NCI-H1105 treated with DMSO at 0.1 percent for 48 hours (cell line): ENCODE data around the gene PCDH9.

Experiments
- DNase-seq: peaks from one replicate; lab custom pipeline; 2025; lab: John Stamatoyannopoulos, UW

Gene PCDH9

GRCh38 chr13:67224148-67224846, 5.8 kb downstream of the PCDH9 start:
- peak; percentile 72 for DNase-seq

DNA sequence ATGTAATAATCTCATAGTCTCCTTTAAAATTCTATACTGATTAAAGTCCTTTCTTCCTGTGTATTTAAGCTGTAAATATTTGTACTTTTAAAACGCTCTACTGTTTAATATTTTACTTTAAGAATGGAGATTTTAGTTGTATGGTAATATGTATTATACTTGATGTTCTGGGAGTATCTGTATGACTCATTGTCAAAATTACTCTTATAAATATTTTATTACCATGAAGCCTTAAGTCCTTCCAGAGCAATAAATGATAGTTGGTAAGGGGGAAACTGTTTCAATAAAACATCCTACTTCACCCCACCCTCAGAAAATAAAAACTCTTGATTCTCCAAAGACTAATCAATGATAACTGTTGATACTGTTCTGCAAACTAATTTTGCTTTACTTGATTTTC, 6.4 kb downstream of the PCDH9 start:
- no peak for DNase-seq

DNA sequence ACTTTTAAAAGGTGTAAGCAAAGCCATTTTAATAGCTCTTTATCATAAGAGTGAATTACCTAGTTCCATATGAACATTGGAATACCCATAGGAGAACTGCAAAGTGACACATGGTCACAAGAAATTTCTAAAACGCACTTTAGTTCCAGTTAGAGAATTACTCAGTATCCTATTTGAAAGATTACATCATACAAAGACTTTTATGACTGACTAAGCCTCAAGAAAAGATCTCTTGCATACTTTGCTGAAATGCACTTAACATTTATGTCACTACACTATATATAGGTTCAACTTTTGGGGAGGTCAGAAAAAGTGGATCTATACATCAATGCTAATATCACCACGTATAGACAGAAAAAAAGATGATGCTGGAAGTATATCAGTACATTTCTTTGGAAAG, 7.1 kb downstream of the PCDH9 start:
- no peak for DNase-seq

GRCh38 chr13:67221630-67222226, 8.4 kb downstream of the PCDH9 start:
- DNase-seq = no peak

GRCh38 chr13:67219113-67219512, 11.0 kb downstream of the PCDH9 start:
- DNase-seq = no peak

- DNase-seq = no peak
These were observed 12.3 kb downstream of the PCDH9 start for GRCh38 chr13:67217880-67218279.

- DNase-seq = no peak
These were observed 13.3 kb downstream of the PCDH9 start for GRCh38 chr13:67216864-67217263.

- no peak for DNase-seq
These were observed 19.9 kb downstream of the PCDH9 start for GRCh38 chr13:67210208-67210607.

GRCh38 chr13:67208552-67208951, 21.6 kb downstream of the PCDH9 start:
- DNase-seq = no peak

DNA sequence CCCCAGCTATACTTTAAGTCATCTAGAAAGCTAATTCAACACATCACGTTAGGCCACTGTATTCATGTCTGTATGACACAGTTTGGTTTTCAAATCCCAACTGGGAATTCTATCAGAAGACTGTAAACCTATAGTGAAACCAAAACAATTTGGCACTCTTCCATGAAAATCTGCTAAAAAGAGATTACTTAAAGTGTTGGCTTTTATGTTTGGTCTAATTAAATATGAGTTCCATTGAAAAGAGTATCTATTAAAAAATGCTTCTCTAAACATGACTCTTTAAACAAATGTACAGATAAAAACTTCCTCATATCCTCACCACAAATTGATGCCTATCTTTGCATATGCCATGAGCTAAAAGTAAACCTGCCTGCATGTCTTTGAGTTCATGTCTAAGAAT, 25.4 kb downstream of the PCDH9 start:
- peak; percentile 81 for DNase-seq

DNA sequence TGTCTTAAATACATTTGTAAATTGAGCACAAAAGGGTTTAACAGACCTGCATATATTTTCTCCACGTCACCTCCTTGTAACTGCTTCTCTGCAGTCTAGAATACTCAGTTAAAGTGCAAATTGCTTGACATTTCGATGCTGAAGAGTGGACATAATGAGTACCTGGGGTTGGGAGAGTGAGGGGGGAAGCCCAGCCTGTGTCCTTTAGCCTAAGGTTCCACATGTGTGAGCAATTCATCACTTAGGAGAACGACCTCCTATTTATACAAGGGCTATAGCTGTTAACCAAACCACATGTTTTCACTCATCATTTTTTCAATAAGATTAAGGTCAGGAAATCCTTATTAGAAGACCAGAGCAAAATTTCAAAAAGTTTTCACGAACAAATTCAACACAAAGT, 29.5 kb downstream of the PCDH9 start:
- no peak for DNase-seq

- DNase-seq = no peak
These were observed 30.0 kb downstream of the PCDH9 start for GRCh38 chr13:67200183-67200582.

DNA sequence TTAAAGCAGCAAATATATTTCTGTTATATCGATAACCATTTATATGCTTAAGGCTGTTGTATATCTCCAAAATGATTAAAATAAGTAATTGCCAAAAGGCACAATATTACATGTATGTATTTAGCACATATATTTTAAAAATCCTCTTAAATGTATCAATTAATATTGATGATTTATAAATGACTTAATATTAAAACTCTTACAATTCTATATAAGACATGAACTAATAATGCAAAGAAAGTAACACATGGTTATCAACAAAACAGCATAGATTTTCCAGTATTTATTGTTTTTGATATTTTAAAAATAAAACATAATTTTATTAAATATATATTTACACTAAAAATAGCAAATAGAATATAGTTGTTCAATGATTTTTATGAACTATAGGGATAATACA, 32.4 kb downstream of the PCDH9 start:
- no peak for DNase-seq

DNA sequence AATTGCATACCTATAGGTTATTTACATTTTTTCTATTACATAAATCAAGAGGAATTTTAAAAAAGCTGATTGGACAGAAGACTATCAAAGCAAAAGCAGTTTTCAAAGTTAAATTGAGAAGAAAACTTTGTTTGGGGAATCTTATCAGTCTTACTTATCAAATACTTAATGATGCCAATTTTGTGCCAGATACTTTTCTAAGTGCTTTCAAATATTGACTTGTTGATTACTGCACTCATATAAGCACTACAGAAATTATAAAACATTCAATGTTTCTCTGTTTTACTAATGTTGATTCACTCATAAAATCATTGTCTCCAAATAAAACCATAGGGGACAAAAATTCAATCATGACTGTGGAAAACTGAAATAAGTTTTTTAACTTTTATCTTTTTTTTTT, 36.2 kb downstream of the PCDH9 start:
- DNase-seq = peak; percentile 18

GRCh38 chr13:67192751-67193150, 37.4 kb downstream of the PCDH9 start:
- DNase-seq = no peak

GRCh38 chr13:67186995-67187569, 43.1 kb downstream of the PCDH9 start:
- DNase-seq = no peak

DNA sequence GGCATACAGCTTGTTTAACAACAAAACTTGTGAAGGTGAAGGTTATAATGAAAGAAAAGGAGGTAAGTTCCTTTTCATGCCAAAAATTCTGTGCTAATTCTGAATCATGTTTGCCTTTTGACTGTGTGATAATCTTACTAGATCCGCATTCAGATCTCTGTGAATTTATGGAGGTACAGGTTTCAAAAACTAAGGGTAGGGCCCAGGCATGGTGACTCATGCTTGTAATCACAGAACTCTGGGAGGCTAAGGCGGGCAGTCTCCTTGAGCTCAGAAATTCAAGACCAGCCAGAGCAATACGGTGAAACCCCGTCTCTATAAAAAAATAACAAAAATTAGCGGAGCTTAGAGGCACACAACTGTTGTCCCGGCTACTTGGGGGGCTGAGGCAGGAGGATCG, 45.9 kb downstream of the PCDH9 start:
- no peak for DNase-seq

DNA sequence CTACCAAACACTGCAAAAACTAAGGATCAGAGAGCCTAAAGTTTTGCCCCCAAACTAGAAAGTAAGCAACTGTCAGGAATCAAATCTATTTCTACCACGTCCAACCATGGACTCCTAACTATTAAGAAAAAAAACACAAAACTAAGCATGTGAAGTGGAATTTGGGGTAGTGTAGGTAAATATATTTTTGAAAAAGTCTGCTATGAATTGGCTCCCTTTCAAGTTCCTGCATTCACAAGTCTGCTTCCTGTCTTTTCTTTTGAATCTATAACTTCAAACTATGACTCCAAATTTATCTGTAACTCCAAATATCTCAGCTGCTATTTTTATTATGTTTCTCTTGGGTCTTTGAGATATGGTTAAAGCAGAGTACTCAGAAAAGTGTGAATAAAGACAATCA, 47.0 kb downstream of the PCDH9 start:
- DNase-seq = no peak

DNA sequence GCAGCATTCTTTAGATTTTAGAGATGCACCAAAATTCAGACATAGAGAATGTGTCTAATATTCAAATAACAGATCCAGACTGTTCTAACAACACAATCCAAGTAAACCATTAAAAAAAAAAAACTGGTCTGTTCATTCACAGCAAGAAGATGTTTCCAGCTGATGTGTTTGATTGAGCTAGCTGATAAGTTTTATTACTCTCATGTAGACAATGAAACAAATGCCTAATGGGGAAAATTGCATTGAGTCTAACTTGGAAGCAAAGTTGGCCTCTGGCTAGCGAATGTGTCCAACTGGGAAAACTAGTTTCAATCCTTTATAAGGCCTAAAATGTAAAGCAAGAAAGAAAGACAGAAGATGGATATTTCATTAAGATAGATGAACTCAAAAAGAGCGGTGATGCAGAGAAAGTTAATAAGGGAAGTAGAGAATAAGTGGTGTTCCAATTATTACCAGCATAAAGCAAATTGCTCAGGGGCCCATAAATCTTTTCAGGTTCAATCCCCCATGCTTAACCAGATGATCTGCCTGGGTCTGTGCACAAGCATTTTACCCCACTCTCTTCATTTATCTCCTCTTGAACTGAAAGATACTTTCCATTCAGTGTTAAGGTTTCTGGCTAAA, 54.2 kb downstream of the PCDH9 start:
- DNase-seq = peak; percentile 86

GRCh38 chr13:67168384-67168783, 61.8 kb downstream of the PCDH9 start:
- no peak for DNase-seq

- no peak for DNase-seq
These were observed 62.7 kb downstream of the PCDH9 start for GRCh38 chr13:67167420-67167819.

- DNase-seq = no peak
These were observed 69.0 kb downstream of the PCDH9 start for GRCh38 chr13:67161176-67161575.

GRCh38 chr13:67158903-67159302, 71.2 kb downstream of the PCDH9 start:
- DNase-seq = no peak
